Testis (tissue), 2 donors: Measurements from ENCODE around the gene TSSK2.

Experiments used
- POLR2A ChIP-seq: fragments of 450-650 bp; IDR thresholded peaks from one replicate; pipeline ENCODE4 v1.6.1; 2017; ENCODE audit warnings: antibody characterized with exemption, mild to moderate bottlenecking, moderate library complexity
- TF ChIP-seq, protein P1 (sequence below), 3 experiments: fragments of 450-650 bp in 2 of 3; fragments of 200-600 bp in 1 of 3; sonication (generic) in 1 of 3; IDR thresholded peaks; one replicate each; pipeline ENCODE4 v1.5.1; 2016 to 2019; ENCODE audit warnings: antibody characterized with exemption in 3 of 3, mild to moderate bottlenecking in 2 of 3, moderate library complexity in 1 of 3

DNA sequence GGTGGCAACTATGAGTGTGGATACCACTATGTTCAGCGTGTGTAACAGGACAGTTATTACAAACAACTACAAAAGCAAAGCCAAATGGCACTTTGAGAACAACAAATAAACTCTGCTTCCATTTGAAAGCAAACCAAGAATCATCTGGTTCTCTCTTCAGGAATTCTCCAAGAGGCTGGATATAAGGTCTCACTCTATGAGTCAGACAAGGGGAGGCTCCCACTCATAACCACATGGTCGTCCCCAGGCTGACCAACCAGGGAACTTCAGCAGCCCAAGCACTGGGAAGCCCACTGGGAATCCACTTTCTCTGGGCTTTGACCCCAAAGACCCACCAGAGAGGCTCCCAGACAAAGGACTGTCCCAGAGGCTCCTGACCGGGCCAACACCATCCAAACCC lies 44.2 kb upstream of the TSSK2 start:
- TF ChIP-seq, protein P1, sequence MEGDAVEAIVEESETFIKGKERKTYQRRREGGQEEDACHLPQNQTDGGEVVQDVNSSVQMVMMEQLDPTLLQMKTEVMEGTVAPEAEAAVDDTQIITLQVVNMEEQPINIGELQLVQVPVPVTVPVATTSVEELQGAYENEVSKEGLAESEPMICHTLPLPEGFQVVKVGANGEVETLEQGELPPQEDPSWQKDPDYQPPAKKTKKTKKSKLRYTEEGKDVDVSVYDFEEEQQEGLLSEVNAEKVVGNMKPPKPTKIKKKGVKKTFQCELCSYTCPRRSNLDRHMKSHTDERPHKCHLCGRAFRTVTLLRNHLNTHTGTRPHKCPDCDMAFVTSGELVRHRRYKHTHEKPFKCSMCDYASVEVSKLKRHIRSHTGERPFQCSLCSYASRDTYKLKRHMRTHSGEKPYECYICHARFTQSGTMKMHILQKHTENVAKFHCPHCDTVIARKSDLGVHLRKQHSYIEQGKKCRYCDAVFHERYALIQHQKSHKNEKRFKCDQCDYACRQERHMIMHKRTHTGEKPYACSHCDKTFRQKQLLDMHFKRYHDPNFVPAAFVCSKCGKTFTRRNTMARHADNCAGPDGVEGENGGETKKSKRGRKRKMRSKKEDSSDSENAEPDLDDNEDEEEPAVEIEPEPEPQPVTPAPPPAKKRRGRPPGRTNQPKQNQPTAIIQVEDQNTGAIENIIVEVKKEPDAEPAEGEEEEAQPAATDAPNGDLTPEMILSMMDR (IDR thresholded peaks at IDR 0.05), result no peak
- no peak for TF ChIP-seq POLR2A
